ENCODE measurements around the gene MSRB3.

MSRB3 gene

DNA sequence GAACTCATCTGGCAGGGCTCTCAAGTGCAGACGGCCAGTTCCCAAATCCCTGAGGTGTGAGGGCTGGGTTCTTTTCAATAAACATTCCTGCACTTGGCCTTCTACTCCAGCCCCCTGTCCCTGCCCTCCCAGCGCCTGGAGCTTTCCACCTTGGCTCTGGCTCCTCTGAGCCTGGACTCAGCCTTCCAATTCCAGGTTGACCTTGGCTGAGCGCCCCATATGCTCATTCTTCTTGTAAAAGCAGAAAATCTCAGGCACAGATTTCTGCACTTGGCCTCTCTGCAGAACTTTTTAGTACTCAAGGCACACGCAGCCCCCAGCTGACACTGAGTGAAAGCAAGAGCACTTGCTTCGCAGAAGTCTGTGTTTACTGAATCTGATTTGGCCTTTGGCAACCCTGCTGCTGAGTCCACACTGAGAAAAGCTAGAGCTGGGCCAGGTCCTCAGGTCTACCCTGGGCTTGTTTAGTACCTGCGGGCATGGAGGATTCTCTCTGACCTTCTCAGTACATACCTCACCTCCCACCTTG is 222.7 kb downstream of the MSRB3 start:
- Histone ChIP-seq H4K20me1 (ENCODE audit: insufficient read depth) (no peaks in the 10 kb centered on the region), H3K4me1 (ENCODE audit: low read depth, poor library complexity, severe bottlenecking) (no peaks in the 10 kb centered on the region), H3K36me3 (ENCODE audit: insufficient read depth) (no peaks in the 10 kb centered on the region), H2AFZ (ENCODE audit: low read depth) (no peak overlapping the region), H3K9ac (no peak overlapping the region), H3K27ac (no peak overlapping the region), H3K27me3 (ENCODE audit: insufficient read depth, low read depth) (no peaks in the 10 kb centered on the region), H3K4me2 (no peak overlapping the region), H3K4me3 (IDR thresholded peaks at IDR 0.05; ENCODE audit: insufficient read depth, low read depth, low read length) (no peak overlapping the region), H3K79me2 (ENCODE audit: insufficient read depth, low read depth) (no peaks in the 10 kb centered on the region)
- TF ChIP-seq CTCF (conservative IDR thresholded peaks at IDR 0.05; ENCODE audit: low read depth, low read length), result no peak

DNA sequence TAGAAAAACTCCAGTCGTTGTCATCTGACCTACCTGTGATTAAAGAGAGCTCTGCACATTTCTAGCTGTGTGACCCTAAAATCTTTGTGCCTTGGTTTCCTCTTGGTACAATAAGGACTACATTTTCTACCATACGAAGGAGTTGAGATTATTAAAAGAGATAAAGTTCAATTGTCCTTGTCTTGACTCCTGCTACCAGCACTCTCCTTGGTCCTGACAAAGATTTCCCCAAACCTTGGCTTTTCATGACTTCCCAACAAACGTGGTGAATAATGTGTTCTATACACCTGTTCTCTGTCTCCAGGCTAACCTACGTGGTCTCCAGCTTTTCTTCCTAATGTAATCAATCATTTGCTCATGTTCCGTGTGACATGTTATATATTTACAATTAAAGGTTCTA is 223.5 kb downstream of the MSRB3 start:
- no peaks in the 10 kb centered on the region for H3K4me1 ChIP-seq (ENCODE audit: low read depth, poor library complexity, severe bottlenecking)
- no peaks in the 10 kb centered on the region for H4K20me1 ChIP-seq (ENCODE audit: insufficient read depth)
- H2AFZ ChIP-seq (ENCODE audit: low read depth), result no peak overlapping the region
- H3K9ac ChIP-seq, result no peak overlapping the region
- no peaks in the 10 kb centered on the region for H3K36me3 ChIP-seq (ENCODE audit: insufficient read depth)
- H3K4me2 ChIP-seq, result no peak overlapping the region
- H3K79me2 ChIP-seq (ENCODE audit: insufficient read depth, low read depth), result no peaks in the 10 kb centered on the region
- TF ChIP-seq CTCF (conservative IDR thresholded peaks at IDR 0.05; ENCODE audit: low read depth, low read length), result no peak
- H3K27me3 ChIP-seq (ENCODE audit: insufficient read depth, low read depth), result no peaks in the 10 kb centered on the region
- no peak overlapping the region for H3K27ac ChIP-seq
- H3K4me3 ChIP-seq (IDR thresholded peaks at IDR 0.05; ENCODE audit: insufficient read depth, low read depth, low read length), result no peak overlapping the region

GRCh38 chr12:65504417-65504816 is 225.9 kb downstream of the MSRB3 start:
- H3K79me2 ChIP-seq (ENCODE audit: insufficient read depth, low read depth), result no peaks in the 10 kb centered on the region
- H3K27me3 ChIP-seq (ENCODE audit: insufficient read depth, low read depth), result no peaks in the 10 kb centered on the region
- no peak for TF ChIP-seq CTCF (conservative IDR thresholded peaks at IDR 0.05; ENCODE audit: low read depth, low read length)
- no peak overlapping the region for H3K4me3 ChIP-seq (IDR thresholded peaks at IDR 0.05; ENCODE audit: insufficient read depth, low read depth, low read length)
- no peak overlapping the region for H2AFZ ChIP-seq (ENCODE audit: low read depth)
- H3K4me2 ChIP-seq, result no peak overlapping the region
- no peak overlapping the region for H3K27ac ChIP-seq
- H3K36me3 ChIP-seq (ENCODE audit: insufficient read depth), result no peaks in the 10 kb centered on the region
- H3K9ac ChIP-seq, result no peak overlapping the region
- H3K4me1 ChIP-seq (ENCODE audit: low read depth, poor library complexity, severe bottlenecking), result no peaks in the 10 kb centered on the region
- H4K20me1 ChIP-seq (ENCODE audit: insufficient read depth), result no peaks in the 10 kb centered on the region

DNA sequence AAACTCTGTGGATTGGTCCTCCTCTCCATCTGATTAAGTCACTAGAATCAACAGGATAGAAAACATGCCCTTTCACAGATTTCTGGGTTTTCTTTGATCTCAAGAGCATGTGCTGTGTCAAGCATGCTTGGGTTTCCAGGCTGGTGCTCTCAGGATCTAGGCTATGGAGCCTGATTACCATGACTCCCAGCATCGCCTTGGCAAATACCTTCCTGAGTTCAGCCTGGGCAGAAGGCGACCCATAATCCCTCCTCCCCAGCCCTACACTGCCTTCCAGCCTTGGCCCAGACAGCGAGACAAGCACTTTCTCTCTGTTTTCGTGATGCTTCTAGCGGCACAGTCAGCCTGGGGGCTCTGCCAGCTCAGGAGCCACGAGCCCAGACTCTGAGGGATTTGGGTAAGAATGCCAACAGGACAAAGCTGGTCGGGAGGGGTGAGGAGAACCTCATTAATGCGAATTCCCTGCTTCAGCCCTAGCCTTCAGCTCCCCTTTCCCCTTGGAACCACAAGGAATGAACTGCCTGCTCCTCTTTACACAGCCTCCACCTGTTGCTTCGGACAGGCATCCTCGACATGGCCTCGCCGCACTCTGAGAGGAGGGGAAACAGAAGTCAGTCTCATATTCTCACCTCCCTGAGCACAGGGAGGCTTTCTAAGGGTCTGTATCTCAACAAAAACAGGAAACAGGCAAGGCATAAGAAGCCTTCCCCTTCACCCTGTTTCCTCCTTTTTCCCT is 227.1 kb downstream of the MSRB3 start:
- Histone ChIP-seq H3K9ac (no peak overlapping the region), H3K36me3 (ENCODE audit: insufficient read depth) (no peaks in the 10 kb centered on the region), H3K27me3 (ENCODE audit: insufficient read depth, low read depth) (no peaks in the 10 kb centered on the region), H3K27ac (no peak overlapping the region), H3K4me1 (ENCODE audit: low read depth, poor library complexity, severe bottlenecking) (no peaks in the 10 kb centered on the region), H2AFZ (ENCODE audit: low read depth) (no peak overlapping the region), H3K4me2 (no peak overlapping the region), H3K79me2 (ENCODE audit: insufficient read depth, low read depth) (no peaks in the 10 kb centered on the region), H4K20me1 (ENCODE audit: insufficient read depth) (no peaks in the 10 kb centered on the region), H3K4me3 (IDR thresholded peaks at IDR 0.05; ENCODE audit: insufficient read depth, low read depth, low read length) (no peak overlapping the region)
- TF ChIP-seq CTCF (conservative IDR thresholded peaks at IDR 0.05; ENCODE audit: low read depth, low read length), result no peak
